GM21529 (cell line): Measurements from ENCODE around the gene BST1.
A peak's percentile ranks its signal among the peaks of the same experiment; 100 is the strongest.

Source experiments
- ATAC-seq: cut with Tn5 transposase; IDR thresholded peaks from one replicate; pipeline ENCODE4 v1.9.1; 2021; ENCODE audit not compliant: unreplicated experiment

The BST1 gene

GRCh38 chr4:15776871-15777648 is 74.2 kb downstream of the BST1 start:
- ATAC-seq = no peak

DNA sequence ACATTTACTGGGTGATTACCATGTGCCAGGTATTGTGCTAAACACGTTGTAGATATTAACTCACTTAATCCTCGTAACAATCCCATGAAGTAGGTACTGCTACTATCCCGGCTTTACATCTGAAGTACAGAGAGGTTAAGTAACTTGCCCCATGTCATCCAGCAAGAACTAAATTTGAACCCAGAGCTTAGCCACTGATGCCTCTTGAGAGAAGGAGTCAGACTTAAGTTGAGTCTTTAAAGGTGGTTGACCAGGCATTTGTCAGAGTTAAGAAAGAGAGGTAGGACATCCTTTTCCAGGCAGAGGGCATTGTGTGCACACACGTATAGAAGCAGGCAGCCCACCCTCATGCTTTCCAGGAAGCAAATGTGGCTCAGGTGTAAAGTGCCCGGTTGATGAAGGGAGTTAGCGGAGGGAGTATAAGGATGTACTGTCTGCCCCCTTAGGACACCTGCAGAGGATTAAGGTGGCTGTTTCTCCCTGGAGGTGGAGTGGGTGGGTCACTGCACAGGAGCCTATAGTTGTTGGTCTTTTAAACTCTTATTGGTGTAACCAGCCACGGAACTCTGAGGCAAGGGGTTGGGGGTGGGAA is 74.9 kb downstream of the BST1 start:
- no peak for ATAC-seq

- peak; percentile 71 for ATAC-seq
These were observed 75.7 kb downstream of the BST1 start, which contains the start of gene CD38 for GRCh38 chr4:15778289-15779241. Gene CD38 (plus strand): TSS chr4:15778328. CDS start chr4:15778415, 87 bp downstream.

DNA sequence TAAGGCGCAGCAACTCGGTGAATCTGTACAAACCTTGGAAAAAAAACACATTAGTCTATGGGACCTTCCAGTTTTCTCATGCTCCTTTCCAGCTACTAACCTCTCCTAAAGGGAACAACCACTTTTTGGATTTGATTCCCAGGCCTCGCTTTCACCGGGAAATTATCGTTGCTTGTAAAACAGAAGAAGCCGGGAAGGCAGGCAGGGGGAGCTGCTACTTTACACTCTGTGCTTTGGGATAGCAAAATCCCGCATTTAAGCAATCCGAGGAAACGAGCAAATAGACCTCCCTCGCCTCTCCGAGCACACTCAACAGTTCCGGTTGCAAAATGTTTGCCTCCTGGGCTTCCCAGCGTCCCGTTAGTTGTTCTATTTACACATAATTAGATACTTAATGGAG is 76.4 kb downstream of the BST1 start:
- ATAC-seq = no peak

DNA sequence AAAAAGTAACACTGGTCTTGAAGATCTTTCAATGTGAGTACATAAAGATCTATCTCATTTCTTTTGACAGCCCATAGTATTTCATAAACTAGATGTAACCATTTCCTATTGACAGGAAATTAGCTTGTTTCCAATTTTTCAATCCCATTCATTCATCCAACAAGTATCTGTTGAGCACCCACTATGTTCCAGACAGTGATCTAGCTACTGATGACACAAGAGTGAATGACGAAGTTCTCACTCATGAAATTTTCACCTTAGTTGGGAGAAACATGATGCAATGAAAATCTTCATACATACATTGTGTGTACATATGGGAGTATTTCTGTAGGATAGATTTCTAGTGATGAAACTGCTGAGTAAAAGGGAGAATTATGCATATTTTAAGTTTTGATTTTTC is 76.9 kb downstream of the BST1 start:
- no peak for ATAC-seq

DNA sequence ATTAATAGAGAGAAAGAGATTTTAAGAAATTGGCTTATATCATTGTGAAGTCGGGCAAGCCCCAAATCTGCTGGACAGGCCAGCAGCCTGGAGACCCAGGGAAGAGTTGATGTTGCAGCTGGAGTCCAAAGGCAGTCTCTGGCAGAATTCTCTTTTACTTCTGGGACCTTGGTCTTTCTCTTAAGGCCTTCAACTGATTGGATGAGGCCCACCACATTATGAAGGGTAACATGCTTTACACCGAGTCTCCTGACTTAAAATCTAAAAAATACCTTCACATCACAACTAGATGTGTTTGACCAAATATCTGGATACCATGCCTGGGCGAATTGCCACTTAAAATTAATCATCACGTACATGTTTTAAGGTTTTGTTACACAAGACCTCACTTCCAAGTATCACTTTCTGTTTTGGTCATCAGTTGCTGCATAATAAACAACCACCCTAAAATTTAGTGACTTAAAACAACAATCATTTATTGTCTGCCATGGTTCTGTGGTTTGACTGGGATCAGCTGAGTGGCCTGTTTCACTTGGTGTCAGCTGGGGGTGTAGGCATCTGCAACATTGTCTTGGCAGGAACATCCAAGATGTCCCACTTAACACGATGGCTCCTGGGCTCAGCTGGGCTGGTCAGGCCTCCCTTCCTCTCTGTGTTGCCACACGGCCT is 78.7 kb downstream of the BST1 start:
- peak; percentile 29 for ATAC-seq
